ENCODE data around the gene VAV2. TPM values are rescaled to one million over a fixed set of nuclear protein-coding genes. Genes with fewer than 3 reads are reported as not detected.

Gene VAV2
- total RNA-seq, 1 donor, result 13.4 TPM

DNA sequence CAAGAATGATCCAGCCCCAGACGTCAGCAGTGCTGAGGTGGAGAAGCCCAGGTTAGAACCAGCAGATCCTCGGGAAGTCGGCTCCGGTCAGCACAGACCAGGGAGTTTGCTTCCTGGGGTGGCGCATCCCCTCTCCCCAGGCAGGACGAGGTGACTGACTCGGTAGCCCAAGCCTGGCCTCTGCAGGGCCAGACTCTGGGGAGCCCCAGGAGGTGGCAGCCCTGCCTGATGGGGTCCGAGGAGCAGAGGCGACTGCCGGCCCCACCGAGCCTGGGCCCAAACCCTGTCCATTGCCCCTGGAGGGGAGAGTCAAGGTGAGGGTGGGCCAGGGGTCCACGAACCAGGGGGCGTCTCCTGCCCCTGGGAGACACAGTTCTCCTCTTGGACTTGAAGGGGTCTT lies 201.1 kb downstream of the VAV2 start:
- DNase-seq (ENCODE audit: low read depth), result no peak
- TF ChIP-seq, protein P1, sequence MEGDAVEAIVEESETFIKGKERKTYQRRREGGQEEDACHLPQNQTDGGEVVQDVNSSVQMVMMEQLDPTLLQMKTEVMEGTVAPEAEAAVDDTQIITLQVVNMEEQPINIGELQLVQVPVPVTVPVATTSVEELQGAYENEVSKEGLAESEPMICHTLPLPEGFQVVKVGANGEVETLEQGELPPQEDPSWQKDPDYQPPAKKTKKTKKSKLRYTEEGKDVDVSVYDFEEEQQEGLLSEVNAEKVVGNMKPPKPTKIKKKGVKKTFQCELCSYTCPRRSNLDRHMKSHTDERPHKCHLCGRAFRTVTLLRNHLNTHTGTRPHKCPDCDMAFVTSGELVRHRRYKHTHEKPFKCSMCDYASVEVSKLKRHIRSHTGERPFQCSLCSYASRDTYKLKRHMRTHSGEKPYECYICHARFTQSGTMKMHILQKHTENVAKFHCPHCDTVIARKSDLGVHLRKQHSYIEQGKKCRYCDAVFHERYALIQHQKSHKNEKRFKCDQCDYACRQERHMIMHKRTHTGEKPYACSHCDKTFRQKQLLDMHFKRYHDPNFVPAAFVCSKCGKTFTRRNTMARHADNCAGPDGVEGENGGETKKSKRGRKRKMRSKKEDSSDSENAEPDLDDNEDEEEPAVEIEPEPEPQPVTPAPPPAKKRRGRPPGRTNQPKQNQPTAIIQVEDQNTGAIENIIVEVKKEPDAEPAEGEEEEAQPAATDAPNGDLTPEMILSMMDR (IDR thresholded peaks at IDR 0.05; ENCODE audit: insufficient read depth, low read depth, low read length), result no peak
- no peak overlapping the region for H3K4me3 ChIP-seq (ENCODE audit: low read depth, low read length)

- TF ChIP-seq, protein P1 (IDR thresholded peaks at IDR 0.05; ENCODE audit: insufficient read depth, low read depth, low read length), result no peak
- no peak for DNase-seq (ENCODE audit: low read depth)
- H3K4me3 ChIP-seq (ENCODE audit: low read depth, low read length), result no peak overlapping the region
Observed at GRCh38 chr9:133789778-133790177, 202.3 kb downstream of the VAV2 start.

GRCh38 chr9:133788819-133789717 lies 203.1 kb downstream of the VAV2 start:
- no peak overlapping the region for H3K4me3 ChIP-seq (ENCODE audit: low read depth, low read length)
- DNase-seq (ENCODE audit: low read depth), result no peak
- TF ChIP-seq, protein P1 (IDR thresholded peaks at IDR 0.05; ENCODE audit: insufficient read depth, low read depth, low read length), result no peak

- DNase-seq (ENCODE audit: low read depth), result no peak
- TF ChIP-seq, protein P1 (IDR thresholded peaks at IDR 0.05; ENCODE audit: insufficient read depth, low read depth, low read length), result no peak
- no peak overlapping the region for H3K4me3 ChIP-seq (ENCODE audit: low read depth, low read length)
Observed at GRCh38 chr9:133788045-133788818, 203.9 kb downstream of the VAV2 start.

DNA sequence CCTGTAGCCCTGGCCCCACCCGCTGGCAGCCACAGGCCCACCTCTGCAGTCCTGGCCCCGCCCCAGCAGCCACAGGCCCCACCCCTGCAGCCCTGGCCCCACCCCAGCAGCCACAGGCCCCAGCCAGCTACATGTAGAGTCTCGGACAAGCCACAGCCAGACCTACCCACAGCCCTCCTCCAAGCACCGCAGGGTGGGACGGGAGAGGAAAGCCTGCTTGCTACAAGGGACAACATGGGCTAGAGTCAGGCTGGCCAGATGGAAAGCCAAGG lies 204.4 kb downstream of the VAV2 start:
- H3K4me3 ChIP-seq (ENCODE audit: low read depth, low read length), result no peak overlapping the region
- TF ChIP-seq, protein P1 (IDR thresholded peaks at IDR 0.05; ENCODE audit: insufficient read depth, low read depth, low read length), result no peak
- DNase-seq (ENCODE audit: low read depth), result peak; percentile 17

DNA sequence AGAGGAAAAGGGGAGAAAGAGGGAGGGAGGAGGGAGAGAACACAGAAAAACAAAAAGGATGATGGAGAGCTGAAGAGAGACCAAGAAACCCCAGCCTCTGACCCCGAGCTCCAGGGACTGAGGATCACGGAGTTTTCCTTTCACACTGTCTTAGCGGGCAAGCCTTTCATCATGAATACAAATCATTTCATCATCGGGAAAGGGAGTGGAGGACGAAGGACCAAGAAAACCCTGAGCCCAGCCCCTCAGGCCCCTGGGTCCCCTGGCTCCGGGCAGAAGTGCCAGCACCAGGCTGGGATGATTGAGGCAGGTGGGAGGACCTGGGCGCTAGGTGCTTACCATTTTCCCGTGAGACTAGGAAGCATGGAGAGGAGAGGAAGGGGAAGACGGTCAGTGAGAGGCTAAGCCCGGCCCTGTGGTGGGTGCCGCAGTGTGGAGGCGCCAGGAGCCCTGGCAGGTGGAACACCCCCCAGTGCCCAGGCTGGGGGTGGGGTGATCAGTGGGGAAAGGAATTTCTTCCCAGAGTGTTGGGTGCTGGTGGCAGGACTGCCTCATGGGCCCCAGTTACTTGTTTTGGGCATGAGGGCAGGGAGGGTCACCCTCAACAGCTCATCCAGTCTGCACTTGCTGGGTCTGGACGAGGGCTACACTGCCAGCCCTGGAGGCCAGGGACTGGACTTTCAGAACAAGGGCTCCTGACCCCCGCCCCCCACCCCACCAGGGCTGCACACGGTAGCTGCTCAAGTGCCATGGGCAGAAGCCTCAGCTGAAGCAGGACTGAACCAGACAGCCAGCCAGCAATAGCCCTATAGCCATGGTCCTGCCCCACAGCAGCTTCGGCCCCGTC lies 205.0 kb downstream of the VAV2 start:
- TF ChIP-seq, protein P1 (IDR thresholded peaks at IDR 0.05; ENCODE audit: insufficient read depth, low read depth, low read length), result no peak
- no peak for DNase-seq (ENCODE audit: low read depth)

More for the DNA sequence above, 205.0 kb downstream of the VAV2 start:
- H3K4me3 ChIP-seq (ENCODE audit: low read depth, low read length), result no peak overlapping the region

Measured in fibroblast of villous mesenchyme (primary cell).